ENCODE results near the gene ULK4. TPM values are rescaled to one million over a fixed set of nuclear protein-coding genes. Genes with fewer than 3 reads are reported as not detected.

ULK4 gene
- total and polyA plus RNA-seq, 2 of the 8 experiments (the other 6 are each of a cell fraction or from before 2014, with no cell fraction given), result 3.0 to 10.8 TPM

- no peak for DNase-seq (ENCODE audit: low read depth in 1 of 2, low spot score in 2 of 2)
- no peak overlapping the region for H3K4ac ChIP-seq (replicated peaks; ENCODE audit: insufficient read length, low read depth, low read length)
- H2AFZ ChIP-seq (ENCODE audit: low read length), result no peak overlapping the region
- no peak overlapping the region for H4K91ac ChIP-seq (replicated peaks; ENCODE audit: insufficient read length, low read length)
- H3K36me3 ChIP-seq (ENCODE audit: control insufficient read depth in 2 of 4, insufficient read depth in 4 of 4, low read length in 3 of 4), result no peaks in the 10 kb centered on the region
- CTCF ChIA-PET (ENCODE audit: partially characterized antibody), result interaction anchor here (0.8 to 1.9 kb wide), 5 partner anchors 9 to 121 kb away, joined by 3 to 6 read pairs (median 3); no protein-coding TSS in a partner anchor
- no peaks in the 10 kb centered on the region for H3K79me1 ChIP-seq (ENCODE audit: low read depth, low read length)
- H3K9me3 ChIP-seq (ENCODE audit: insufficient read depth in 2 of 2, low read depth in 1 of 2, low read length in 1 of 2), result no peaks in the 10 kb centered on the region
- H3K4me1 ChIP-seq (replicated peaks in 1 of 4; ENCODE audit: control insufficient read depth in 3 of 4, insufficient read depth in 4 of 4, low read length in 3 of 4), result peaks cover 2 to 16% (median 10%) of the 10 kb centered on the region in 4 experiments; a peak in 4 of 7 replicates
- no peak overlapping the region for H3K27ac ChIP-seq (ENCODE audit: low read depth, low read length)
- H2BK5ac ChIP-seq (ENCODE audit: low read depth, low read length), result no peak overlapping the region
- no peak overlapping the region for H2BK20ac ChIP-seq (ENCODE audit: low read length)
- no peak overlapping the region for H3K56ac ChIP-seq (replicated peaks; ENCODE audit: insufficient read length, low read depth, low read length)
- no peak overlapping the region for H3K4me3 ChIP-seq (ENCODE audit: extremely low read depth in 1 of 4, insufficient read depth in 2 of 4, low read depth in 3 of 4, low read length in 4 of 4)
- H4K5ac ChIP-seq (ENCODE audit: insufficient read length, low read depth, low read length), result no peak overlapping the region
- no peaks in the 10 kb centered on the region for H3K23me2 ChIP-seq (ENCODE audit: low read depth, low read length)
- H3K18ac ChIP-seq (ENCODE audit: extremely low read depth, low read length), result no peak overlapping the region
- H2AK5ac ChIP-seq (ENCODE audit: low read depth, low read length), result no peak overlapping the region
- H3K4me2 ChIP-seq (ENCODE audit: insufficient read depth in 1 of 2, low read depth in 2 of 2, low read length in 2 of 2), result no peak overlapping the region
- POLR2A ChIA-PET (ENCODE audit: partially characterized antibody), result no interaction called here
- FAIRE-seq, result no peak
- H3K9ac ChIP-seq (replicated peaks in 1 of 4; ENCODE audit: extremely low read depth in 1 of 4, low read depth in 3 of 4, low read length in 3 of 4), result no peak overlapping the region
- H3K79me2 ChIP-seq (ENCODE audit: control insufficient read depth in 1 of 2, insufficient read depth in 2 of 2, low read length in 2 of 2), result no peaks in the 10 kb centered on the region
- H3K27me3 ChIP-seq (replicated peaks in 1 of 4; ENCODE audit: control insufficient read depth in 3 of 4, extremely low read depth in 1 of 4, insufficient read depth in 3 of 4, low read length in 3 of 4), result no peaks in the 10 kb centered on the region
- H2BK12ac ChIP-seq (ENCODE audit: low read depth, low read length), result no peak overlapping the region
- no peak overlapping the region for H4K8ac ChIP-seq (ENCODE audit: extremely low read depth, insufficient read depth, low read length)
- no peak overlapping the region for H3K14ac ChIP-seq (ENCODE audit: insufficient read length)
- WGBS, 2 experiments (ENCODE audit: extremely low coverage in 1 of 2, insufficient coverage in 1 of 2, insufficient read length in 1 of 2, insufficient replicate concordance in 2 of 2, low coverage in 1 of 2, low lambda C conversion rate in 2 of 2, missing lambda C conversion rate in 1 of 2), result 90% methylated on average over 4 of the region's 4 CpGs; no CpG with 5 or more reads in 1 of the 2 experiments
- no peak overlapping the region for H2BK120ac ChIP-seq (replicated peaks; ENCODE audit: low read depth, low read length)
- H4K20me1 ChIP-seq (replicated peaks in 1 of 2; ENCODE audit: control insufficient read depth in 1 of 2, insufficient read depth in 2 of 2, low read length in 2 of 2), result no peaks in the 10 kb centered on the region
- TF ChIP-seq CREB1 (IDR thresholded peaks at IDR 0.05), result no peak
- TF ChIP-seq SP2 (IDR thresholded peaks at IDR 0.05; ENCODE audit: low read length), result no peak
- TF ChIP-seq CEBPB (IDR thresholded peaks at IDR 0.05; ENCODE audit: low read depth, low read length), result no peak
- no peak for TF ChIP-seq RXRA (IDR thresholded peaks at IDR 0.05; ENCODE audit: insufficient read depth, low read depth, low read length)
- TF ChIP-seq JUND (IDR thresholded peaks at IDR 0.05; ENCODE audit: low read length), result no peak
- no peak for TF ChIP-seq HDAC6 (IDR thresholded peaks at IDR 0.05; ENCODE audit: low read depth, low read length)
- TF ChIP-seq EP300 (IDR thresholded peaks at IDR 0.05; ENCODE audit: borderline replicate concordance in 1 of 2, low read depth in 2 of 2, low read length in 2 of 2), result no peak
- H3K23ac ChIP-seq (ENCODE audit: insufficient read length), result no peak overlapping the region
- H2BK15ac ChIP-seq (ENCODE audit: low read length), result no peak overlapping the region
Measured at GRCh38 chr3:41573591-41573990, 388.3 kb downstream of the ULK4 start.

Data from H1 (cell line).